ENCODE measurements around the gene KIAA0825.

The KIAA0825 gene

DNA sequence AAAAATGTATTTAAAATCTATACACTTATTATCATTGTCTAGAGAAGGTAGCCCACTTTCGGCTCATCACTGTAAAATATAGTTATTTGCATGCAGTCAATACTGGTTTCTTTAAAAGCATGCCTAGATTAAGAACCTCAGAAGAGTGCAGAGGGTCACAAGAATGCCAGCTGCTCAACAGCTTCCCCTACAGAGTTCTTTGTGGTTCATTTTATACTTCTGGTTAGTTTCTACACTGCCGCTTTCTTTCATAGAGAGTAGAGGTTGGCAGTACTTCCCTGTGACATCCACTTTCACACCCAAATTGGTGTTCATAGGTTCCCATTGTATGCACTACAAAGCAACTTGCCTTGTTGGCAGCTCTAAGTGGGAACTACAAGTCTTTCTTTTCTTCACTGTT is 137.3 kb downstream of the KIAA0825 start:
- Histone ChIP-seq H3K36me3 (ENCODE audit: control insufficient read depth, low read length) (no peaks in the 10 kb centered on the region), H3K27me3 (ENCODE audit: control insufficient read depth, low read length) (no peaks in the 10 kb centered on the region), H3K9me3 (ENCODE audit: control insufficient read depth, insufficient read depth, low read length) (no peaks in the 10 kb centered on the region), H3K27ac (ENCODE audit: low read depth, low read length) (no peak overlapping the region), H4K20me1 (ENCODE audit: control insufficient read depth, insufficient read depth, low read depth, low read length) (no peaks in the 10 kb centered on the region), H3K4me2 (ENCODE audit: low read length) (no peak overlapping the region), H3F3A (ENCODE audit: control insufficient read depth, insufficient read depth) (no peaks in the 10 kb centered on the region), H3K4me1 (ENCODE audit: control insufficient read depth, low read length) (no peaks in the 10 kb centered on the region), H3K79me2 (ENCODE audit: control insufficient read depth, low read length) (no peaks in the 10 kb centered on the region), H3K9me2 (replicated peaks; ENCODE audit: control insufficient read depth, low read length) (no peaks in the 10 kb centered on the region), H3K4me3 (ENCODE audit: low read length) (no peak overlapping the region)
- TF ChIP-seq, protein P1, sequence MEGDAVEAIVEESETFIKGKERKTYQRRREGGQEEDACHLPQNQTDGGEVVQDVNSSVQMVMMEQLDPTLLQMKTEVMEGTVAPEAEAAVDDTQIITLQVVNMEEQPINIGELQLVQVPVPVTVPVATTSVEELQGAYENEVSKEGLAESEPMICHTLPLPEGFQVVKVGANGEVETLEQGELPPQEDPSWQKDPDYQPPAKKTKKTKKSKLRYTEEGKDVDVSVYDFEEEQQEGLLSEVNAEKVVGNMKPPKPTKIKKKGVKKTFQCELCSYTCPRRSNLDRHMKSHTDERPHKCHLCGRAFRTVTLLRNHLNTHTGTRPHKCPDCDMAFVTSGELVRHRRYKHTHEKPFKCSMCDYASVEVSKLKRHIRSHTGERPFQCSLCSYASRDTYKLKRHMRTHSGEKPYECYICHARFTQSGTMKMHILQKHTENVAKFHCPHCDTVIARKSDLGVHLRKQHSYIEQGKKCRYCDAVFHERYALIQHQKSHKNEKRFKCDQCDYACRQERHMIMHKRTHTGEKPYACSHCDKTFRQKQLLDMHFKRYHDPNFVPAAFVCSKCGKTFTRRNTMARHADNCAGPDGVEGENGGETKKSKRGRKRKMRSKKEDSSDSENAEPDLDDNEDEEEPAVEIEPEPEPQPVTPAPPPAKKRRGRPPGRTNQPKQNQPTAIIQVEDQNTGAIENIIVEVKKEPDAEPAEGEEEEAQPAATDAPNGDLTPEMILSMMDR (IDR thresholded peaks at IDR 0.05; ENCODE audit: low read depth, low read length, poor library complexity, severe bottlenecking): no peak
- no peak for TF ChIP-seq EZH2phosphoT487 (IDR thresholded peaks at IDR 0.05; ENCODE audit: borderline replicate concordance, low read length)

- Histone ChIP-seq H3K4me2 (ENCODE audit: low read length) (no peak overlapping the region), H3K9me3 (ENCODE audit: control insufficient read depth, insufficient read depth, low read length) (no peaks in the 10 kb centered on the region), H3K9me2 (replicated peaks; ENCODE audit: control insufficient read depth, low read length) (no peaks in the 10 kb centered on the region), H3K79me2 (ENCODE audit: control insufficient read depth, low read length) (no peaks in the 10 kb centered on the region), H3K4me1 (ENCODE audit: control insufficient read depth, low read length) (no peaks in the 10 kb centered on the region), H4K20me1 (ENCODE audit: control insufficient read depth, insufficient read depth, low read depth, low read length) (no peaks in the 10 kb centered on the region), H3K36me3 (ENCODE audit: control insufficient read depth, low read length) (no peaks in the 10 kb centered on the region), H3F3A (ENCODE audit: control insufficient read depth, insufficient read depth) (no peaks in the 10 kb centered on the region), H3K27ac (ENCODE audit: low read depth, low read length) (no peak overlapping the region), H3K4me3 (ENCODE audit: low read length) (no peak overlapping the region), H3K27me3 (ENCODE audit: control insufficient read depth, low read length) (no peaks in the 10 kb centered on the region)
- TF ChIP-seq EZH2phosphoT487 (IDR thresholded peaks at IDR 0.05; ENCODE audit: borderline replicate concordance, low read length): no peak
- TF ChIP-seq, protein P1 (IDR thresholded peaks at IDR 0.05; ENCODE audit: low read depth, low read length, poor library complexity, severe bottlenecking): no peak
These were observed 137.9 kb downstream of the KIAA0825 start for GRCh38 chr5:94480486-94480885.

DNA sequence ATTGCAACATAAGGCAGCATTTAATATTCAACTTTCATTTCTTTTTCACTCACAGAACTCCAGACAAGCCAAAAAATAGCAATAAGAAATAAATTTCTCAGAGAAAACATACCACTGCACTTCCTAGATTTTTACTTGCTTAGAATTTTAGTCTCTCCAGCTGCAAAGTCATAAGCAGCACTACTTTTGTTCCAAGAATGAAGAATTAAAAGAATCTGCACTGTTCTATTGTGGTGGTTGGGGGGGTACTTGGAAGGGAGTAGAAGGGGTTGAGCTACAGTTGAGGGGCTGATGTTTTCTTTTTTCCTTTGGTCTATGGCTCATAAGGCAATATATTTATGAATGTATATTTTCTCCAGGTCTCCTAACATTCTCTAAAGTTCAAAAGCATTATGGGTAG is 144.5 kb downstream of the KIAA0825 start:
- H3F3A ChIP-seq (ENCODE audit: control insufficient read depth, insufficient read depth): no peaks in the 10 kb centered on the region
- H3K27ac ChIP-seq (ENCODE audit: low read depth, low read length): no peak overlapping the region
- no peaks in the 10 kb centered on the region for H3K9me2 ChIP-seq (replicated peaks; ENCODE audit: control insufficient read depth, low read length)
- H3K27me3 ChIP-seq (ENCODE audit: control insufficient read depth, low read length): no peaks in the 10 kb centered on the region
- H3K4me1 ChIP-seq (ENCODE audit: control insufficient read depth, low read length): no peaks in the 10 kb centered on the region
- no peaks in the 10 kb centered on the region for H3K36me3 ChIP-seq (ENCODE audit: control insufficient read depth, low read length)
- H3K9me3 ChIP-seq (ENCODE audit: control insufficient read depth, insufficient read depth, low read length): no peaks in the 10 kb centered on the region
- no peak overlapping the region for H3K4me3 ChIP-seq (ENCODE audit: low read length)
- TF ChIP-seq, protein P1 (IDR thresholded peaks at IDR 0.05; ENCODE audit: low read depth, low read length, poor library complexity, severe bottlenecking): no peak
- no peak for TF ChIP-seq EZH2phosphoT487 (IDR thresholded peaks at IDR 0.05; ENCODE audit: borderline replicate concordance, low read length)
- H4K20me1 ChIP-seq (ENCODE audit: control insufficient read depth, insufficient read depth, low read depth, low read length): no peaks in the 10 kb centered on the region
- no peak overlapping the region for H3K4me2 ChIP-seq (ENCODE audit: low read length)
- no peaks in the 10 kb centered on the region for H3K79me2 ChIP-seq (ENCODE audit: control insufficient read depth, low read length)

DNA sequence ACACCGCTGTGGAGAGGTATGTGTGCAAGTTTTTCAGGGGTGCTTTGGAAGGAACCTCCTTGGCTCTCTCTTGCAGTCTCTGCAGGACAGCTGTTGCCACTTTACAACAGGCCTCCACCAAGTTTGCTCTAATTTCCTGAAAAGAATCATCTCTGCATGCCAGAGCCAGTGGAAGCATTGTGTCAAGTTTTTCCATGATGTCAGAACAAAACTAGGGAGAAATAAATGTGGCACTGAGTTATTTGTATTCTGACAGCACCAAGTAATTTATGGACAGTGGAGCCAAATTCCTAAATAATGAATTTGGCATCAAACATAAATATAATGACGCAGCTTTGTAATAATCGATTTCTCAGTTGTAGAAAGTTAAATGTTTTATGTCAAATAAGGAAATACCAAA is 146.9 kb downstream of the KIAA0825 start:
- no peak overlapping the region for H3K27ac ChIP-seq (ENCODE audit: low read depth, low read length)

More for the DNA sequence above, 146.9 kb downstream of the KIAA0825 start:
- TF ChIP-seq, protein P1 (IDR thresholded peaks at IDR 0.05; ENCODE audit: low read depth, low read length, poor library complexity, severe bottlenecking): no peak
- TF ChIP-seq EZH2phosphoT487 (IDR thresholded peaks at IDR 0.05; ENCODE audit: borderline replicate concordance, low read length): no peak
- Histone ChIP-seq H3K4me2 (ENCODE audit: low read length) (no peak overlapping the region), H3K9me2 (replicated peaks; ENCODE audit: control insufficient read depth, low read length) (no peaks in the 10 kb centered on the region), H4K20me1 (ENCODE audit: control insufficient read depth, insufficient read depth, low read depth, low read length) (no peaks in the 10 kb centered on the region), H3K79me2 (ENCODE audit: control insufficient read depth, low read length) (no peaks in the 10 kb centered on the region), H3K4me1 (ENCODE audit: control insufficient read depth, low read length) (no peaks in the 10 kb centered on the region), H3F3A (ENCODE audit: control insufficient read depth, insufficient read depth) (no peaks in the 10 kb centered on the region), H3K9me3 (ENCODE audit: control insufficient read depth, insufficient read depth, low read length) (no peaks in the 10 kb centered on the region), H3K4me3 (ENCODE audit: low read length) (no peak overlapping the region), H3K36me3 (ENCODE audit: control insufficient read depth, low read length) (no peaks in the 10 kb centered on the region), H3K27me3 (ENCODE audit: control insufficient read depth, low read length) (no peaks in the 10 kb centered on the region)
